BE2C (cell line): ENCODE measurements around the gene TTC33.
"Not testable (repeated sequence)": the region's sequence is repeated elsewhere in the genome, so short reads cannot be mapped to it uniquely, and the experiment has no call there.

ENCODE experiments used
- DNase-seq: peaks from one replicate; pipeline ENCODE4 v3.0.0-alpha.2; 2020
- H3K27me3 ChIP-seq: fragments of 250-450 bp; sonication (Bioruptor Pico); 2 replicates; pipeline ENCODE4 v1.5.1; 2020; ENCODE audit warnings: mild to moderate bottlenecking
- H3K36me3 ChIP-seq: fragments of 250-450 bp; sonication (Bioruptor Pico); 2 replicates; pipeline ENCODE4 v1.5.1; 2020; ENCODE audit warnings: mild to moderate bottlenecking
- H3K4me1 ChIP-seq: fragments of 250-450 bp; sonication (Bioruptor Pico); 2 replicates; pipeline ENCODE4 v1.5.1; 2020
- H3K4me3 ChIP-seq: 2 replicates; pipeline ENCODE4 v1.5.1; 2011; ENCODE audit warnings: low read depth, low read length
- H3K9me3 ChIP-seq: fragments of 250-450 bp; sonication (Bioruptor Pico); 2 replicates; pipeline ENCODE4 v1.5.1; 2020
- CTCF ChIP-seq: IDR thresholded peaks from 2 replicates; pipeline ENCODE4 v1.5.1; 2012; ENCODE audit warnings: mild to moderate bottlenecking, low read depth, low read length

TTC33 gene

GRCh38 chr5:40787986-40788385 is 32.2 kb upstream of the TTC33 start:
- no peak for DNase-seq
- Histone ChIP-seq H3K9me3 (no peaks in the 10 kb centered on the region; the same call in 1 of the 2 replicates), H3K4me1 (no peaks in the 10 kb centered on the region), H3K36me3 (0 out of 2 replicates have a peak, but pooled peaks cover 4% of the 10 kb centered on the region), H3K4me3 (no peak overlapping the region), H3K27me3 (no peaks in the 10 kb centered on the region)
- TF ChIP-seq CTCF = no peak

- DNase-seq, H3K4me3 ChIP-seq, H3K9me3 ChIP-seq: not testable (repeated sequence)
These were observed 30.9 kb upstream of the TTC33 start for GRCh38 chr5:40786664-40787063.

GRCh38 chr5:40784916-40785315 is 29.2 kb upstream of the TTC33 start:
- TF ChIP-seq CTCF = no peak
- Histone ChIP-seq H3K27me3 (no peaks in the 10 kb centered on the region), H3K4me1 (no peaks in the 10 kb centered on the region), H3K4me3 (no peak overlapping the region), H3K9me3 (no peaks in the 10 kb centered on the region; the same call in 1 of the 2 replicates), H3K36me3 (0 out of 2 replicates have a peak, but pooled peaks cover 4% of the 10 kb centered on the region)
- DNase-seq = no peak

More at GRCh38 chr5:40786664-40787063, 30.9 kb upstream of the TTC33 start:
- not testable (repeated sequence) for H3K4me1 ChIP-seq, H3K27me3 ChIP-seq, H3K36me3 ChIP-seq

GRCh38 chr5:40784027-40784653 is 28.4 kb upstream of the TTC33 start:
- Histone ChIP-seq H3K9me3 (no peaks in the 10 kb centered on the region; the same call in 1 of the 2 replicates), H3K36me3 (0 out of 2 replicates have a peak, but pooled peaks cover 4% of the 10 kb centered on the region), H3K4me3 (no peak overlapping the region), H3K4me1 (no peaks in the 10 kb centered on the region), H3K27me3 (no peaks in the 10 kb centered on the region)
- no peak for TF ChIP-seq CTCF
- no peak for DNase-seq

- no peak for DNase-seq
- Histone ChIP-seq H3K27me3 (no peaks in the 10 kb centered on the region), H3K36me3 (peaks cover 6% of the 10 kb centered on the region; the same call in 1 of the 2 replicates), H3K9me3 (no peaks in the 10 kb centered on the region), H3K4me1 (no peaks in the 10 kb centered on the region), H3K4me3 (no peak overlapping the region)
- no peak for TF ChIP-seq CTCF
These were observed 26.2 kb upstream of the TTC33 start for GRCh38 chr5:40781843-40782409.

GRCh38 chr5:40780858-40781257 is 25.1 kb upstream of the TTC33 start:
- H3K36me3 ChIP-seq = peaks cover 15% of the 10 kb centered on the region
- TF ChIP-seq CTCF = no peak

More at GRCh38 chr5:40780858-40781257, 25.1 kb upstream of the TTC33 start:
- Histone ChIP-seq H3K4me1 (no peaks in the 10 kb centered on the region), H3K9me3 (no peaks in the 10 kb centered on the region), H3K4me3 (no peak overlapping the region), H3K27me3 (no peaks in the 10 kb centered on the region)
- DNase-seq = no peak
